Keratinocyte (primary cell): ENCODE measurements around the gene PILRB. TPM values are rescaled to one million over a fixed set of nuclear protein-coding genes. Genes with fewer than 3 reads are reported as not detected.

Experiments used
- DNase-seq: peaks from one replicate; pipeline ENCODE4 v3.0.0-alpha.2; 2011; ENCODE audit warnings: low read depth, missing footprints, low spot score
- FAIRE-seq: peaks from 2 replicates; lab custom pipeline; 2011; peaks lifted over from hg19 to GRCh38; lab: Jason Lieb, UNC
- H2AFZ ChIP-seq: 2 replicates; pipeline ENCODE4 v1.6.0; 2012; ENCODE audit warnings: low read length, control low read depth, inconsistent platforms; ENCODE audit not compliant: control insufficient read depth
- H3K27ac ChIP-seq: 2 replicates; pipeline ENCODE4 v1.5.1; 2011; ENCODE audit warnings: low read length; ENCODE audit not compliant: control insufficient read depth, insufficient read depth
- H3K27me3 ChIP-seq: 3 replicates; pipeline ENCODE4 v1.6.0; 2011; ENCODE audit warnings: low read length; ENCODE audit not compliant: control insufficient read depth, insufficient read depth; ENCODE audit errors: extremely low read depth
- H3K36me3 ChIP-seq, 2 experiments: 2 replicates in 1 of 2; 3 replicates in 1 of 2; pipeline ENCODE4 v1.5.1; 2011; ENCODE audit warnings: low read length in 2 of 2, mild to moderate bottlenecking in 1 of 2; ENCODE audit not compliant: control insufficient read depth in 2 of 2, insufficient read depth in 2 of 2; ENCODE audit errors: extremely low read depth in 1 of 2
- H3K4me1 ChIP-seq: 3 replicates; pipeline ENCODE4 v1.5.1; 2011; ENCODE audit warnings: low read length; ENCODE audit not compliant: control insufficient read depth, insufficient read depth; ENCODE audit errors: extremely low read depth
- H3K4me2 ChIP-seq: 3 replicates; pipeline ENCODE4 v1.6.0; 2011; ENCODE audit warnings: low read depth, low read length; ENCODE audit not compliant: control insufficient read depth, insufficient read depth; ENCODE audit errors: extremely low read depth
- H3K4me3 ChIP-seq, 3 experiments: fragments of 200-600 bp in 1 of 3; sonication (generic) in 1 of 3; 2 replicates in 2 of 3; 3 replicates in 1 of 3; pipeline ENCODE4 v1.5.1; 2011 to 2016; ENCODE audit warnings: low read length in 3 of 3, mild to moderate bottlenecking in 3 of 3, control low read depth in 2 of 3, inconsistent platforms in 1 of 3, low read depth in 1 of 3, mixed read lengths in 1 of 3, mixed run types in 1 of 3, moderate library complexity in 1 of 3; ENCODE audit not compliant: control insufficient read depth in 2 of 3, insufficient read depth in 2 of 3; ENCODE audit errors: extremely low read depth in 1 of 3
- H3K79me2 ChIP-seq: 2 replicates; pipeline ENCODE4 v1.6.0; 2012; ENCODE audit warnings: low read length; ENCODE audit not compliant: control insufficient read depth, insufficient read depth
- H3K9ac ChIP-seq: 3 replicates; pipeline ENCODE4 v1.6.0; 2011; ENCODE audit warnings: low read length; ENCODE audit not compliant: control insufficient read depth, insufficient read depth; ENCODE audit errors: extremely low read depth
- H3K9me1 ChIP-seq: 3 replicates; pipeline ENCODE4 v1.6.0; 2011; ENCODE audit warnings: low read length; ENCODE audit not compliant: control insufficient read depth, insufficient read depth; ENCODE audit errors: extremely low read depth
- H3K9me3 ChIP-seq: 2 replicates; pipeline ENCODE4 v1.5.1; 2012; ENCODE audit warnings: low read depth, low read length; ENCODE audit not compliant: control insufficient read depth
- H4K20me1 ChIP-seq: 3 replicates; pipeline ENCODE4 v1.6.0; 2011; ENCODE audit warnings: low read length; ENCODE audit not compliant: control insufficient read depth, insufficient read depth; ENCODE audit errors: extremely low read depth
- EZH2 ChIP-seq: IDR thresholded peaks from one replicate; pipeline ENCODE4 v1.6.1; 2012; ENCODE audit warnings: inconsistent platforms, mild to moderate bottlenecking, low read length, moderate library complexity
- dilution Hi-C: fragments of 300-500 bp; cut with MboI; formaldehyde crosslinking; loops from one replicate; pipeline ENCODE4 v1.7.0; 2020; ENCODE audit warnings: low sequenced_read_pairs; ENCODE audit not compliant: extremely low pct_ligation_motif_present
- polyA plus RNA-seq, 5 experiments: library from polyadenylated mRNA; depleted of rRNA in 3 of 5; stranded (reverse) in 3 of 5; stranded (forward) in 1 of 5; unstranded in 1 of 5; fragments of >200 nt; gene quantifications; 1 replicate in 1 of 5; 2 replicates in 3 of 5; 3 replicates in 1 of 5; pipeline versions ENCODE4 v1.2.1 to v1.2.3, GENCODE V29; 2011 to 2012; ENCODE audit warnings: missing spikeins in 2 of 5, low read depth in 1 of 5, low replicate concordance in 1 of 5
- TF ChIP-seq, protein P1 (sequence below), 3 experiments: IDR thresholded peaks in 1 of 3; conservative IDR thresholded peaks in 1 of 3; optimal IDR thresholded peaks in 1 of 3; 2 replicates in 2 of 3; 3 replicates in 1 of 3; pipeline versions ENCODE3 to v1.5.1; 2011; ENCODE audit warnings: low read length in 3 of 3, mild to moderate bottlenecking in 3 of 3, moderate library complexity in 2 of 3, control low read depth in 1 of 3, inconsistent platforms in 1 of 3; ENCODE audit not compliant: insufficient read depth in 2 of 3; ENCODE audit errors: extremely low read depth in 1 of 3

The PILRB gene
- polyA plus RNA-seq, 1 donor (not counting 4 experiments of a cell fraction or from before 2014, with no cell fraction given): 16.5 TPM

DNA sequence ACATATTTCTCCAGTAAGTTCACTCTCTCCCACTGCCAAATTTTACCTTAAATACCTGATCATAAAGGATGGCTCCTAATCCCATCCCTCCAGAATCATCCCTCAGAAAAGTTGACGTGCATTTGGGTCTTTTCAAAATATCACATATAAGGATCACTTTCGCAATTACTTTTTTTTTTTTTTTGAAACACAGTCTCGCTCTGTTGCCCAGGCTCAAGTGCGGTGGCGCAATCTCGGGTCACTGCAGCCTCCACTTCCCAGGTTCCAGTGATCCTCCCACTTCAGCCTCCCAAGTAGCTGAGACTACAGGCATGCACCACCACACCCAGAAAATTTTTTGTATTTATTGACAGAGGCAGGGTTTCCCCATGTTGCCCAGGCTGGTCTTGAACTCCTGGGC is 53.2 kb downstream of the PILRB start:
- Histone ChIP-seq H3K4me1 (peaks cover 5% of the 10 kb centered on the region), H3K36me3 (no peaks in the 10 kb centered on the region), H3K9me1 (no peaks in the 10 kb centered on the region), H3K9me3 (no peaks in the 10 kb centered on the region), H3K79me2 (no peaks in the 10 kb centered on the region), H3K27me3 (peaks cover 2% of the 10 kb centered on the region), H3K4me2 (no peak overlapping the region), H3K27ac (no peak overlapping the region), H2AFZ (no peak overlapping the region), H4K20me1 (no peaks in the 10 kb centered on the region), H3K9ac (no peak overlapping the region), H3K4me3 (no peak overlapping the region)
- no peak for FAIRE-seq
- no peak for DNase-seq
- TF ChIP-seq, protein P1, sequence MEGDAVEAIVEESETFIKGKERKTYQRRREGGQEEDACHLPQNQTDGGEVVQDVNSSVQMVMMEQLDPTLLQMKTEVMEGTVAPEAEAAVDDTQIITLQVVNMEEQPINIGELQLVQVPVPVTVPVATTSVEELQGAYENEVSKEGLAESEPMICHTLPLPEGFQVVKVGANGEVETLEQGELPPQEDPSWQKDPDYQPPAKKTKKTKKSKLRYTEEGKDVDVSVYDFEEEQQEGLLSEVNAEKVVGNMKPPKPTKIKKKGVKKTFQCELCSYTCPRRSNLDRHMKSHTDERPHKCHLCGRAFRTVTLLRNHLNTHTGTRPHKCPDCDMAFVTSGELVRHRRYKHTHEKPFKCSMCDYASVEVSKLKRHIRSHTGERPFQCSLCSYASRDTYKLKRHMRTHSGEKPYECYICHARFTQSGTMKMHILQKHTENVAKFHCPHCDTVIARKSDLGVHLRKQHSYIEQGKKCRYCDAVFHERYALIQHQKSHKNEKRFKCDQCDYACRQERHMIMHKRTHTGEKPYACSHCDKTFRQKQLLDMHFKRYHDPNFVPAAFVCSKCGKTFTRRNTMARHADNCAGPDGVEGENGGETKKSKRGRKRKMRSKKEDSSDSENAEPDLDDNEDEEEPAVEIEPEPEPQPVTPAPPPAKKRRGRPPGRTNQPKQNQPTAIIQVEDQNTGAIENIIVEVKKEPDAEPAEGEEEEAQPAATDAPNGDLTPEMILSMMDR (optimal IDR thresholded peaks at IDR 0.05 in 1 of 3, IDR thresholded peaks at IDR 0.05 in 1 of 3, conservative IDR thresholded peaks at IDR 0.05 in 1 of 3; ENCODE audit: extremely low read depth in 1 of 3, insufficient read depth in 2 of 3, low read length in 3 of 3): no peak
- no peak for TF ChIP-seq EZH2
- dilution Hi-C loops: no loop called here

GRCh38 chr7:100413346-100413745 is 55.4 kb downstream of the PILRB start:
- no peak overlapping the region for H2AFZ ChIP-seq
- TF ChIP-seq, protein P1 (optimal IDR thresholded peaks at IDR 0.05 in 1 of 3, IDR thresholded peaks at IDR 0.05 in 1 of 3, conservative IDR thresholded peaks at IDR 0.05 in 1 of 3; ENCODE audit: extremely low read depth in 1 of 3, insufficient read depth in 2 of 3, low read length in 3 of 3): no peak
- no peak for TF ChIP-seq EZH2
- H4K20me1 ChIP-seq: no peaks in the 10 kb centered on the region
- no peaks in the 10 kb centered on the region for H3K4me1 ChIP-seq
- H3K79me2 ChIP-seq: no peaks in the 10 kb centered on the region
- H3K9me3 ChIP-seq: no peaks in the 10 kb centered on the region
- dilution Hi-C loops: no loop called here
- no peak for DNase-seq
- peaks cover 2% of the 10 kb centered on the region for H3K27me3 ChIP-seq
- no peak for FAIRE-seq
- H3K9ac ChIP-seq: no peak overlapping the region
- no peaks in the 10 kb centered on the region for H3K36me3 ChIP-seq
- H3K4me2 ChIP-seq: no peak overlapping the region
- H3K9me1 ChIP-seq: no peaks in the 10 kb centered on the region
- no peak overlapping the region for H3K4me3 ChIP-seq
- H3K27ac ChIP-seq: no peak overlapping the region
